Fibroblast of lung (primary cell): ENCODE measurements around the gene ASPDH. TPM values are rescaled to one million over a fixed set of nuclear protein-coding genes. Genes with fewer than 3 reads are reported as not detected.

Experiments
- DNase-seq, 2 donors: peaks; one replicate each; pipeline versions ENCODE4 v3.0.0 to v3.0.0-alpha.2; 2010; ENCODE audit warnings: low read depth in 2 of 2
- H2AFZ ChIP-seq: 2 replicates; pipeline ENCODE4 v1.5.1; 2012; ENCODE audit warnings: low read length, control low read depth, inconsistent platforms
- H3K27ac ChIP-seq: 2 replicates; pipeline ENCODE4 v1.5.1; 2011; ENCODE audit warnings: low read length, control low read depth; ENCODE audit not compliant: insufficient read depth
- H3K27me3 ChIP-seq: 2 replicates; pipeline ENCODE4 v1.5.1; 2011; ENCODE audit warnings: mild to moderate bottlenecking, low read length; ENCODE audit not compliant: control insufficient read depth, insufficient read depth
- H3K36me3 ChIP-seq: 2 replicates; pipeline ENCODE4 v1.5.1; 2011; ENCODE audit warnings: low read length; ENCODE audit not compliant: control insufficient read depth, insufficient read depth
- H3K4me1 ChIP-seq: 2 replicates; pipeline ENCODE4 v1.5.1; 2011; ENCODE audit warnings: low read length; ENCODE audit not compliant: control insufficient read depth, insufficient read depth; ENCODE audit errors: extremely low read depth
- H3K4me2 ChIP-seq: 2 replicates; pipeline ENCODE4 v1.5.1; 2011; ENCODE audit warnings: low read length, control low read depth; ENCODE audit not compliant: insufficient read depth; ENCODE audit errors: extremely low read depth
- H3K4me3 ChIP-seq, 4 experiments: fragments of 200-600 bp in 1 of 4; sonication (generic) in 1 of 4; replicated peaks in 1 of 4; 2 replicates each; pipeline ENCODE4 v1.5.1; 2011 to 2016; ENCODE audit warnings: low read length in 4 of 4, low read depth in 3 of 4, mild to moderate bottlenecking in 3 of 4, control low read depth in 2 of 4, inconsistent platforms in 1 of 4, mixed read lengths in 1 of 4; ENCODE audit not compliant: insufficient read depth in 1 of 4; ENCODE audit errors: control extremely low read depth in 1 of 4
- H3K79me2 ChIP-seq: 2 replicates; pipeline ENCODE4 v1.5.1; 2012; ENCODE audit warnings: mild to moderate bottlenecking, low read length, inconsistent platforms; ENCODE audit not compliant: control insufficient read depth, insufficient read depth
- H3K9ac ChIP-seq: 2 replicates; pipeline ENCODE4 v1.5.1; 2011; ENCODE audit warnings: mild to moderate bottlenecking, low read length, control low read depth; ENCODE audit not compliant: insufficient read depth
- H3K9me3 ChIP-seq: 2 replicates; pipeline ENCODE4 v1.5.1; 2012; ENCODE audit warnings: low read depth, low read length; ENCODE audit not compliant: control insufficient read depth, insufficient read depth
- H4K20me1 ChIP-seq: 2 replicates; pipeline ENCODE4 v1.5.1; 2011; ENCODE audit warnings: low read length; ENCODE audit not compliant: control insufficient read depth, insufficient read depth; ENCODE audit errors: extremely low read depth
- CTCF ChIP-seq, 2 donors: IDR thresholded peaks in 1 of 2; conservative IDR thresholded peaks in 1 of 2; 1 replicate in 1 of 2; 2 replicates in 1 of 2; pipeline ENCODE4 v1.5.1; 2011 to 2012; ENCODE audit warnings: low read length in 2 of 2, control low read depth in 1 of 2, inconsistent platforms in 1 of 2, low read depth in 1 of 2, mild to moderate bottlenecking in 1 of 2
- EZH2 ChIP-seq: IDR thresholded peaks from 2 replicates; pipeline ENCODE4 v1.5.1; 2012; ENCODE audit warnings: low read length, control low read depth, mild to moderate bottlenecking; ENCODE audit errors: missing control alignments
- polyA plus RNA-seq, 2 donors: library from polyadenylated mRNA; depleted of rRNA in 1 of 2; stranded (reverse) in 1 of 2; unstranded in 1 of 2; fragments of >200 nt; gene quantifications; 2 replicates each; pipeline ENCODE4 v1.2.1, GENCODE V29; 2011 to 2012; ENCODE audit warnings: missing spikeins in 1 of 2
- total RNA-seq: library from RNA; depleted of rRNA; stranded (reverse); fragments of >200 nt; gene quantifications from 2 replicates; pipeline ENCODE4 v1.2.1, GENCODE V29; 2014

ASPDH gene
- total and polyA plus RNA-seq, 2 donors (not counting 1 experiment from before 2014, with no cell fraction given) = not detected

GRCh38 chr19:50465000-50465399, 48.7 kb downstream of the ASPDH start:
- Histone ChIP-seq H3K27ac (no peak overlapping the region), H4K20me1 (no peaks in the 10 kb centered on the region), H3K9me3 (no peaks in the 10 kb centered on the region), H3K79me2 (no peaks in the 10 kb centered on the region), H3K4me2 (no peak overlapping the region), H3K4me3 (no peak overlapping the region), H3K27me3 (peaks cover 3% of the 10 kb centered on the region), H2AFZ (no peak overlapping the region), H3K36me3 (no peaks in the 10 kb centered on the region), H3K9ac (no peak overlapping the region), H3K4me1 (peaks cover 2% of the 10 kb centered on the region)
- TF ChIP-seq CTCF (conservative IDR thresholded peaks at IDR 0.05 in 1 of 2, IDR thresholded peaks at IDR 0.05 in 1 of 2; ENCODE audit: low read depth in 1 of 2, low read length in 2 of 2) (no peak), EZH2 (no peak)
- DNase-seq = no peak

- TF ChIP-seq CTCF (conservative IDR thresholded peaks at IDR 0.05 in 1 of 2, IDR thresholded peaks at IDR 0.05 in 1 of 2; ENCODE audit: low read depth in 1 of 2, low read length in 2 of 2) (no peak), EZH2 (no peak)
- H3K9me3 ChIP-seq = no peaks in the 10 kb centered on the region
- no peak overlapping the region for H3K9ac ChIP-seq
- peaks cover 2% of the 10 kb centered on the region for H3K4me1 ChIP-seq
- H3K4me3 ChIP-seq = no peak overlapping the region
- H3K4me2 ChIP-seq = no peak overlapping the region
- no peak overlapping the region for H3K27ac ChIP-seq
- H3K79me2 ChIP-seq = no peaks in the 10 kb centered on the region
- DNase-seq = no peak
- H3K27me3 ChIP-seq = peaks cover 3% of the 10 kb centered on the region
- H4K20me1 ChIP-seq = no peaks in the 10 kb centered on the region
- no peaks in the 10 kb centered on the region for H3K36me3 ChIP-seq
- H2AFZ ChIP-seq = no peak overlapping the region
Measured at GRCh38 chr19:50464348-50464747, 49.4 kb downstream of the ASPDH start.

GRCh38 chr19:50462970-50463369, 50.7 kb downstream of the ASPDH start:
- H3K36me3 ChIP-seq = no peaks in the 10 kb centered on the region
- peaks cover 2% of the 10 kb centered on the region for H3K4me1 ChIP-seq
- TF ChIP-seq CTCF (conservative IDR thresholded peaks at IDR 0.05 in 1 of 2, IDR thresholded peaks at IDR 0.05 in 1 of 2; ENCODE audit: low read depth in 1 of 2, low read length in 2 of 2) (no peak), EZH2 (no peak)
- H2AFZ ChIP-seq = no peak overlapping the region
- H3K27ac ChIP-seq = no peak overlapping the region
- H4K20me1 ChIP-seq = no peaks in the 10 kb centered on the region
- H3K79me2 ChIP-seq = no peaks in the 10 kb centered on the region
- no peak overlapping the region for H3K4me2 ChIP-seq
- no peaks in the 10 kb centered on the region for H3K9me3 ChIP-seq
- DNase-seq = no peak
- no peak overlapping the region for H3K4me3 ChIP-seq
- H3K9ac ChIP-seq = no peak overlapping the region
- peaks cover 6% of the 10 kb centered on the region for H3K27me3 ChIP-seq

Other genes starting within 250 kb of the ASPDH start
- under 0.01 TPM in 1 of 2 replicates, not detected in the other for gene KCNC3, start 184.5 kb downstream of the ASPDH start, total RNA-seq
- gene KCNC3, start 184.5 kb downstream of the ASPDH start, polyA plus RNA-seq = 0.01 TPM in 2 replicates
- under 0.01 and 0.17 TPM in 2 replicates for gene NAPSA, start 148.3 kb downstream of the ASPDH start, total RNA-seq
- 0.03 and 0.15 TPM in 2 replicates for gene NAPSA, start 148.3 kb downstream of the ASPDH start, polyA plus RNA-seq
- gene NR1H2, start 137.5 kb downstream of the ASPDH start, total RNA-seq = 75.5 and 82.4 TPM in 2 replicates
- gene NR1H2, start 137.5 kb downstream of the ASPDH start, polyA plus RNA-seq = 30.3 and 30.4 TPM in 2 replicates
- 16.4 and 23.6 TPM in 2 replicates for gene POLD1, start 129.6 kb downstream of the ASPDH start, total RNA-seq
- gene POLD1, start 129.6 kb downstream of the ASPDH start, polyA plus RNA-seq = 4.0 and 10.1 TPM in 2 replicates
- gene SPIB, start 95.0 kb downstream of the ASPDH start, total RNA-seq = under 0.01 TPM in 1 of 2 replicates, not detected in the other
- not detected in 2 replicates for gene SPIB, start 95.0 kb downstream of the ASPDH start, polyA plus RNA-seq
- gene MYBPC2, start 81.0 kb downstream of the ASPDH start, total RNA-seq = under 0.01 and 0.26 TPM in 2 replicates
- gene MYBPC2, start 81.0 kb downstream of the ASPDH start, polyA plus RNA-seq = 0.02 TPM in 1 of 2 replicates, not detected in the other
- 24.1 and 40.8 TPM in 2 replicates for gene EMC10, start 37.4 kb downstream of the ASPDH start, total RNA-seq
- 37.5 and 42.7 TPM in 2 replicates for gene EMC10, start 37.4 kb downstream of the ASPDH start, polyA plus RNA-seq
- 0.51 and 0.66 TPM in 2 replicates for gene GARIN5A, start 37.1 kb downstream of the ASPDH start, total RNA-seq
- 0.11 and 0.24 TPM in 2 replicates for gene GARIN5A, start 37.1 kb downstream of the ASPDH start, polyA plus RNA-seq
- gene JOSD2, start 2.7 kb downstream of the ASPDH start, total RNA-seq = 38.3 and 48.6 TPM in 2 replicates
- 16.3 and 17.3 TPM in 2 replicates for gene JOSD2, start 2.7 kb downstream of the ASPDH start, polyA plus RNA-seq
- gene LRRC4B, start 54.5 kb upstream of the ASPDH start, total RNA-seq = 0.17 and 0.26 TPM in 2 replicates
- 0.02 TPM in 2 replicates for gene LRRC4B, start 54.5 kb upstream of the ASPDH start, polyA plus RNA-seq
- gene SYT3, start 126.0 kb upstream of the ASPDH start, total RNA-seq = not detected in 2 replicates
- not detected in 2 replicates for gene SYT3, start 126.0 kb upstream of the ASPDH start, polyA plus RNA-seq
- gene C19orf81, start 135.5 kb upstream of the ASPDH start, total RNA-seq = not detected in 2 replicates
- gene C19orf81, start 135.5 kb upstream of the ASPDH start, polyA plus RNA-seq = not detected in 2 replicates
- gene SHANK1, start 205.9 kb upstream of the ASPDH start, total RNA-seq = 1.8 and 7.9 TPM in 2 replicates
- gene SHANK1, start 205.9 kb upstream of the ASPDH start, polyA plus RNA-seq = 1.4 and 2.3 TPM in 2 replicates
- gene CLEC11A, start 209.5 kb upstream of the ASPDH start, total RNA-seq = 27.5 and 69.4 TPM in 2 replicates
- gene CLEC11A, start 209.5 kb upstream of the ASPDH start, polyA plus RNA-seq = 22.5 and 23.4 TPM in 2 replicates